HCT116 (cell line): ENCODE data around the gene TTLL3. TPM values are rescaled to one million over a fixed set of nuclear protein-coding genes. Genes with fewer than 3 reads are reported as not detected.

ENCODE experiments used
- ATAC-seq: fragments of 200-7000 bp; cut with Tn5 transposase; 2 replicates; pipeline ENCODE4 v1.9.1; 2020; ENCODE audit warnings: mild to moderate bottlenecking, moderate library complexity
- BruUV-seq: library from RNA; stranded (reverse); fragments of 400-500 nt; replicated peaks from 2 replicates; lab custom pipeline; 2021; lab: Mats Ljungman, UMichigan
- CTCF ChIA-PET: fragments of 300-600 bp; sonication (Branson Sonifier 250); formaldehyde crosslinking; loops from one replicate; lab custom pipeline; 2021; ENCODE audit warnings: antibody characterized with exemption; lab: Charles Lee
- POLR2A ChIA-PET: fragments of 300-600, 350-600 bp; sonication (Branson Sonifier 250); formaldehyde crosslinking; loops from one replicate; lab custom pipeline; 2021; ENCODE audit warnings: antibody characterized with exemption; lab: Charles Lee
- RAD21 ChIA-PET, 2 experiments: fragments of 300-600 bp; sonication (Branson Sonifier 250); formaldehyde crosslinking; loops; one replicate each; lab custom pipeline; 2023; ENCODE audit warnings: low total read pairs in 2 of 2; ENCODE audit not compliant: uncharacterized antibody in 2 of 2, unreplicated experiment in 2 of 2, low non-redundant PET in 1 of 2; lab: Charles Lee
- DNase-seq: peaks from one replicate; pipeline ENCODE4 v3.0.0-alpha.2; 2010; ENCODE audit warnings: low read depth, low spot score
- H2AFZ ChIP-seq: fragments of 200-600 bp; shearing (Covaris generic), sonication (generic); 2 replicates; pipeline ENCODE4 v1.6.1; 2017; ENCODE audit warnings: low read depth, mixed run types, mixed read lengths, antibody characterized with exemption, low read length; ENCODE audit not compliant: poor library complexity, severe bottlenecking
- H3K27ac ChIP-seq: 2 replicates; pipeline ENCODE4 v1.5.1; 2012; ENCODE audit warnings: low read depth, low read length
- H3K27me3 ChIP-seq: fragments of 200-600 bp; sonication (generic); 2 replicates; pipeline ENCODE4 v1.6.1; 2016; ENCODE audit warnings: mixed run types, low read length, mixed read lengths; ENCODE audit not compliant: insufficient read depth
- H3K36me3 ChIP-seq, 2 experiments: fragments of 200-500 bp in 1 of 2; fragments of 200-600 bp in 1 of 2; sonication (Bioruptor generic) in 1 of 2; sonication (generic) in 1 of 2; 2 replicates each; pipeline versions ENCODE4 v1.5.1 to v1.6.1; 2014 to 2016; ENCODE audit warnings: low read length in 2 of 2, inconsistent platforms in 1 of 2, mixed read lengths in 1 of 2, mixed run types in 1 of 2; ENCODE audit not compliant: insufficient read depth in 2 of 2, control insufficient read depth in 1 of 2
- H3K4me1 ChIP-seq, 2 experiments: fragments of 200-600 bp in 1 of 2; sonication (generic) in 1 of 2; 2 replicates each; pipeline versions ENCODE4 v1.5.1 to v1.6.1; 2012 to 2017; ENCODE audit warnings: low read length in 2 of 2, inconsistent platforms in 1 of 2, mild to moderate bottlenecking in 1 of 2, mixed read lengths in 1 of 2, mixed run types in 1 of 2, moderate library complexity in 1 of 2; ENCODE audit not compliant: insufficient read depth in 2 of 2, control insufficient read depth in 1 of 2
- H3K4me2 ChIP-seq: fragments of 200-600 bp; sonication (generic); 2 replicates; pipeline ENCODE4 v1.6.1; 2017; ENCODE audit warnings: mixed run types, low read length, mixed read lengths
- H3K4me3 ChIP-seq, 2 experiments: fragments of 200-600 bp in 1 of 2; sonication (generic) in 1 of 2; replicated peaks in 1 of 2; 2 replicates each; pipeline ENCODE4 v1.5.1; 2011 to 2016; ENCODE audit warnings: low read length in 2 of 2, control low read depth in 1 of 2, low read depth in 1 of 2, mild to moderate bottlenecking in 1 of 2, mixed read lengths in 1 of 2, mixed run types in 1 of 2
- H3K79me2 ChIP-seq: fragments of 200-600 bp; sonication (generic); 2 replicates; pipeline ENCODE4 v1.6.1; 2017; ENCODE audit warnings: mild to moderate bottlenecking, mixed run types, low read length, moderate library complexity, mixed read lengths; ENCODE audit not compliant: insufficient read depth
- H3K9ac ChIP-seq: fragments of 200-600 bp; sonication (generic); 2 replicates; pipeline ENCODE4 v1.6.1; 2016; ENCODE audit warnings: low read length, mixed read lengths
- H3K9me2 ChIP-seq: fragments of 200-600 bp; sonication (generic), shearing (Covaris generic); 2 replicates; pipeline ENCODE4 v1.6.1; 2017; ENCODE audit warnings: mixed run types, mild to moderate bottlenecking, moderate library complexity; ENCODE audit not compliant: insufficient read depth
- H3K9me3 ChIP-seq, 2 experiments: fragments of 200-500 bp in 1 of 2; fragments of 200-600 bp in 1 of 2; sonication (Bioruptor generic) in 1 of 2; sonication (generic) in 1 of 2; 2 replicates each; pipeline ENCODE4 v1.6.1; 2014 to 2017; ENCODE audit warnings: low read length in 2 of 2, mixed read lengths in 2 of 2, inconsistent platforms in 1 of 2, low read depth in 1 of 2, mild to moderate bottlenecking in 1 of 2, mixed run types in 1 of 2, moderate library complexity in 1 of 2; ENCODE audit not compliant: control insufficient read depth in 1 of 2, insufficient read depth in 1 of 2
- H4K20me1 ChIP-seq: fragments of 200-600 bp; sonication (generic), shearing (Covaris generic); 2 replicates; pipeline ENCODE4 v1.6.1; 2017; ENCODE audit warnings: mixed run types, mild to moderate bottlenecking, moderate library complexity; ENCODE audit not compliant: insufficient read depth
- ELF1 ChIP-seq: IDR thresholded peaks from 2 replicates; pipeline ENCODE4 v1.6.1; 2012; ENCODE audit warnings: low read depth, borderline replicate concordance
- EZH2phosphoT487 ChIP-seq: fragments of 200-600 bp; IDR thresholded peaks from 2 replicates; pipeline ENCODE4 v1.6.1; 2018; ENCODE audit warnings: antibody characterized with exemption, borderline replicate concordance
- POLR2A ChIP-seq: IDR thresholded peaks from 2 replicates; pipeline ENCODE4 v1.7.0; 2011; ENCODE audit warnings: borderline replicate concordance; ENCODE audit not compliant: insufficient read depth, insufficient read length; ENCODE audit errors: extremely low read depth
- POLR2AphosphoS5 ChIP-seq: IDR thresholded peaks from 2 replicates; pipeline ENCODE4 v1.6.1; 2011; ENCODE audit warnings: mild to moderate bottlenecking, low read depth, low read length, moderate library complexity
- SP1 ChIP-seq: IDR thresholded peaks from 2 replicates; pipeline ENCODE4 v1.6.1; 2012; ENCODE audit warnings: low read depth
- SRF ChIP-seq: IDR thresholded peaks from 2 replicates; pipeline ENCODE4 v1.6.1; 2012; ENCODE audit warnings: low read depth
- YY1 ChIP-seq: IDR thresholded peaks from 2 replicates; pipeline ENCODE4 v1.6.1; 2011; ENCODE audit warnings: low read length, low read depth, moderate library complexity, mild to moderate bottlenecking; ENCODE audit not compliant: insufficient replicate concordance; ENCODE audit errors: extremely low read depth
- ZFX ChIP-seq: fragments of 450-650 bp; IDR thresholded peaks from 2 replicates; pipeline ENCODE4 v1.6.1; 2017
- ZNF274 ChIP-seq: fragments of 200-500 bp; sonication (Bioruptor generic); IDR thresholded peaks from 2 replicates; pipeline ENCODE4 v1.6.1; 2014; ENCODE audit warnings: mild to moderate bottlenecking, low read depth, low read length, inconsistent platforms
- intact Hi-C: fragments of 100-400 bp; cut with micrococcal nuclease; formaldehyde crosslinking; loops from 2 replicates; pipeline ENCODE4 v1.10.0; 2022
- total RNA-seq: library from RNA; stranded (reverse); gene quantifications from one replicate; pipeline ENCODE4 v1.2.1, GENCODE V29; 2021; ENCODE audit not compliant: unreplicated experiment
- TF ChIP-seq, protein P1 (sequence below): IDR thresholded peaks from 2 replicates; pipeline ENCODE4 v1.6.1; 2011; ENCODE audit warnings: mild to moderate bottlenecking, low read length, moderate library complexity; ENCODE audit not compliant: insufficient replicate concordance; ENCODE audit errors: extremely low read depth
- TF ChIP-seq, protein P2 (sequence below): IDR thresholded peaks from 2 replicates; pipeline ENCODE4 v1.6.1; 2012
- TF ChIP-seq, protein P3 (sequence below): IDR thresholded peaks from 2 replicates; pipeline ENCODE4 v1.6.1; 2012

The TTLL3 gene
- total RNA-seq, 1 experiment from 2014 or later: 40.3 TPM

DNA sequence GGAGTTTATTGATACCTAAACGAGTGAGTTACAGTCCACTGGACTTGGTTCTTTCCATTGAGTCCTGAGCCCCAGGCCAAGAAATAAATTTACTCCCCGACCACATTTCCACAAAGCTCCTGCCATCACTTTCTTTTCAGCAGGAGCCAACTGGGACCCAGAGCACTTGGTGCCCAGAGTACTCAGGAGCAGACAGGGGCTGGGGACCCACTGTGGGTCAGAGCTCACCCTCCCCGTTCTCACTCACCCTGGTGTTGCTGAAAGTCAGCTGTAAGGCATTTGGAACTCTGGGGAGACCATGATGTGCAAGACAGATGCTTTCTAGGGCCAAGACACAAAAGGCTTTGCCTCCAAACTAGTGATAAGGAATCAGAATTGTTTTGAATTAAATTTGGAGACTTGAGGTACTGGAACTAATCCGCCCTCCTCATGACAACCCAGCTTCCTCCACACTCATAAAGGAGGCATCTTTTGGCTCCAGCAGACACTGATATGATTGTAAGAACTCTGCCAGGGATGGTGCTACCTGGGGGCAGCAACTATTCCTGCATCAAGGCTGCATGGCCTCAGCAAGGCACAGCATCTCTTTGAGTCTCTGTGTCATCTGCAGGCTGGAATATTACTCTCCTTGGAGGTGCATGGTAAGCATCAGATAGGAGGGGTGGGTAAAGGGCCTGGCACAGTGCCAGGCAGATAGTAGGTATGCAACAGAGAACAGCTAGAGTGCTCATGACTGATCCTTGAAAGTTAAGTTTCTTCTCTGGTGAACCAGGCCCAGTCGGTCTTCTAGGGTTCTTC, 33.0 kb upstream of the TTLL3 start:
- TF ChIP-seq, protein P1, sequence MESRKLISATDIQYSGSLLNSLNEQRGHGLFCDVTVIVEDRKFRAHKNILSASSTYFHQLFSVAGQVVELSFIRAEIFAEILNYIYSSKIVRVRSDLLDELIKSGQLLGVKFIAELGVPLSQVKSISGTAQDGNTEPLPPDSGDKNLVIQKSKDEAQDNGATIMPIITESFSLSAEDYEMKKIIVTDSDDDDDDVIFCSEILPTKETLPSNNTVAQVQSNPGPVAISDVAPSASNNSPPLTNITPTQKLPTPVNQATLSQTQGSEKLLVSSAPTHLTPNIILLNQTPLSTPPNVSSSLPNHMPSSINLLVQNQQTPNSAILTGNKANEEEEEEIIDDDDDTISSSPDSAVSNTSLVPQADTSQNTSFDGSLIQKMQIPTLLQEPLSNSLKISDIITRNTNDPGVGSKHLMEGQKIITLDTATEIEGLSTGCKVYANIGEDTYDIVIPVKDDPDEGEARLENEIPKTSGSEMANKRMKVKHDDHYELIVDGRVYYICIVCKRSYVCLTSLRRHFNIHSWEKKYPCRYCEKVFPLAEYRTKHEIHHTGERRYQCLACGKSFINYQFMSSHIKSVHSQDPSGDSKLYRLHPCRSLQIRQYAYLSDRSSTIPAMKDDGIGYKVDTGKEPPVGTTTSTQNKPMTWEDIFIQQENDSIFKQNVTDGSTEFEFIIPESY: no peak
- TF ChIP-seq, protein P2, sequence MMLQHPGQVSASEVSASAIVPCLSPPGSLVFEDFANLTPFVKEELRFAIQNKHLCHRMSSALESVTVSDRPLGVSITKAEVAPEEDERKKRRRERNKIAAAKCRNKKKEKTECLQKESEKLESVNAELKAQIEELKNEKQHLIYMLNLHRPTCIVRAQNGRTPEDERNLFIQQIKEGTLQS: no peak
- TF ChIP-seq, protein P3, sequence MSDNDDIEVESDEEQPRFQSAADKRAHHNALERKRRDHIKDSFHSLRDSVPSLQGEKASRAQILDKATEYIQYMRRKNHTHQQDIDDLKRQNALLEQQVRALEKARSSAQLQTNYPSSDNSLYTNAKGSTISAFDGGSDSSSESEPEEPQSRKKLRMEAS: no peak
- no peak for TF ChIP-seq SP1
- no peak for TF ChIP-seq SRF
- TF ChIP-seq YY1: no peak
- TF ChIP-seq ZNF274: no peak
- no peak for TF ChIP-seq ELF1
- no peak for TF ChIP-seq EZH2phosphoT487
- no peak for TF ChIP-seq POLR2A
- no peak for TF ChIP-seq ZFX
- no peak for TF ChIP-seq POLR2AphosphoS5
- no peaks in the 10 kb centered on the region for H3K9me3 ChIP-seq
- H3K4me2 ChIP-seq: no peak overlapping the region
- H3K79me2 ChIP-seq: no peaks in the 10 kb centered on the region
- peaks cover 0 to 11% of the 10 kb centered on the region in 2 experiments; a peak in 1 of 4 replicates for H3K4me1 ChIP-seq
- H3K9me2 ChIP-seq: no peaks in the 10 kb centered on the region
- intact Hi-C loops: no loop called here
- ChIA-PET RAD21 (no interaction called here), CTCF (no interaction called here), POLR2A (interaction anchor here (1.1 kb wide), 1 partner anchor 16 kb away, joined by 5 read pairs; the partner anchor contains the start of genes ARPC4 and TADA3)
- no TSS peak for BruUV-seq
- no peaks in the 10 kb centered on the region for H3K27me3 ChIP-seq
- H3K36me3 ChIP-seq: peaks cover 0 to 4% of the 10 kb centered on the region in 2 experiments; a peak in 3 of 4 replicates
- no peak overlapping the region for H3K4me3 ChIP-seq
- no peak overlapping the region for H3K27ac ChIP-seq
- no peak overlapping the region for H3K9ac ChIP-seq
- ATAC-seq (no peak), DNase-seq (no peak)
- no peak overlapping the region for H2AFZ ChIP-seq
- H4K20me1 ChIP-seq: no peaks in the 10 kb centered on the region
